GM12892 (cell line): ENCODE measurements around the gene ZNF599.
A peak's percentile ranks its signal among the peaks of the same experiment; 100 is the strongest.

Source experiments
- DNase-seq: peaks from one replicate; pipeline ENCODE4 v3.0.0; 2011; ENCODE audit not compliant: insufficient read length
- FAIRE-seq: peaks from 2 replicates; lab custom pipeline; 2011; peaks lifted over from hg19 to GRCh38; lab: Jason Lieb, UNC
- POLR2A ChIP-seq: IDR thresholded peaks from 2 replicates; pipeline ENCODE4 v1.6.1; 2011; ENCODE audit warnings: low read depth, low read length, control low read depth
- POLR2AphosphoS5 ChIP-seq: IDR thresholded peaks from 2 replicates; pipeline ENCODE4 v1.6.1; 2011; ENCODE audit warnings: low read depth, low read length, control low read depth
- TAF1 ChIP-seq: IDR thresholded peaks from 2 replicates; pipeline ENCODE4 v1.6.1; 2011; ENCODE audit warnings: low read depth, mild to moderate bottlenecking, control low read depth, low read length, borderline replicate concordance

Gene ZNF599

DNA sequence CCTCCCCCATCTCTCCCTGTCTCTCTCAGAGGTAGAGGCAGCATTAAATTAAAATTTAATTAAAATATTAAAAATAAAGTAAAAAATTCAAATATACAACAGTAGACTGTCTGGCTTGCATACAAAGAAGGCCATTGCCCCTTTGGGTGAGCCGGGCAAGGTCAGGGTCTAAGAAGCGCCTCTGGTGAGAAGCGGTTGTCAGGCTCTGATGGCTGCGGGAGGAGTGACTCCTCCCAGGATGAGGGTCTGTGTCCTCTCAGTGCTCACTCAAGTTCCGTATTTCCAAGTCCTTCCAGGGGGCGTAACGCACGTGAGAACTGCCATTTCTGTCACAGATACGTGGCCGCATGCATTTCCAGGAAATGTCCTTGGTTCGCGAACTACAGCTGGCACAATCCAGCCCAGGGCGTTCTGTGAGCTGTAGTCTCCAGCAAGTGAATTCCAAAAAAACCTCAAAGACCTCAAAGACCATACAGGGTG lies 39.7 kb downstream of the ZNF599 start:
- DNase-seq = peak; percentile 31
- no peak; the same call in 1 of the 2 replicates for TF ChIP-seq POLR2A
- TF ChIP-seq POLR2AphosphoS5 = no peak
- no peak for TF ChIP-seq TAF1
- no peak for FAIRE-seq

DNA sequence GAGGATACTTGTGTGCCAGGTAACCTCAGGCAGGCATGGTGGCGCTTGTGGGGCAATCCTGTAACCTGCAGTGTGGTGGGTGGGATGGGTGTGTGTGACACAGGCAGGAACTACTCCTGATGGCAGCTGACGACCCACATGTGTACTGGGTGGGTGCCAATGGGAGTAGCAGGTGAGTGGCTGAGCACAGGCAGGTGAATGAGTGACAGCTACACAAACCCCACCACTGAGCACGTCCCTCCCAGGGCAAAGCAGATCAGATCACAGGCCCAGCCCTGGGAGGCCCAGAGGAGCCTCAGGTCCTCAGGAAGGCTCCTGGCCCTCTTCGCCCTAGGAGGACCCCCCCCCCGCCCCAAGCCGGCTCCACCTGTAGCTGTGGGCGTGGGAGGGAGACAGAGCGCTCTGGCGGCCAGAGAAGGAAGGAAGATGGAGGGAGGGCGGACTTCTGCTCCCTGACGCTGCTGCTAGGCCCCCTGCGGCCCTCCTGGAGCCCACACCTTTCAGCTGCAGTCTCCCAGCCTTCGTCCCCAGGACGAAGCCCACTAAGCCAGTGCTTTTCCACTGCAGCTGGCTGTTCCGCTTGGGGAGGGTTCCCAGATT lies 40.3 kb downstream of the ZNF599 start:
- TF ChIP-seq TAF1 = no peak
- TF ChIP-seq POLR2A = no peak
- TF ChIP-seq POLR2AphosphoS5 = no peak
- peak; percentile 11 for DNase-seq
- no peak for FAIRE-seq

DNA sequence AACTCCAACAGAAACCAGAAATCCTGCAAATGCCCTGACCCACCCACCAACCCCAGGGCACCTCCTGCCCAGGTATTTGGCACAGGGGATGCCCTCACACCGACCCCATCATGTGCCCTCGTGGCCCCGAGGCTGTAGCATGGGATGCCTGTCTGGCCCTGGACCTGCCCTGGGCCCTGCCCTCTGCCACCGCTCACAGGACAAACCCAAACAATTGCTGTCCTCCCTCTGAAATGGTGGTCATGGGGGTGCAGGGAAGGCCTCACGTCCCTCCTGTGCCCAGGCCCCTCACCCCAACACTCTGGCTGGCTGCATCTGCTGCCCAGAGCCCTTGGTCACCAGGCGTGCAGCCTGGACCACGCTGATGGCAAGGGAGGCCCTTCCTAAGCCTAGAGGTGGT lies 41.1 kb downstream of the ZNF599 start:
- DNase-seq (no peak), FAIRE-seq (no peak)
- TF ChIP-seq POLR2A (no peak), POLR2AphosphoS5 (no peak), TAF1 (no peak)

DNA sequence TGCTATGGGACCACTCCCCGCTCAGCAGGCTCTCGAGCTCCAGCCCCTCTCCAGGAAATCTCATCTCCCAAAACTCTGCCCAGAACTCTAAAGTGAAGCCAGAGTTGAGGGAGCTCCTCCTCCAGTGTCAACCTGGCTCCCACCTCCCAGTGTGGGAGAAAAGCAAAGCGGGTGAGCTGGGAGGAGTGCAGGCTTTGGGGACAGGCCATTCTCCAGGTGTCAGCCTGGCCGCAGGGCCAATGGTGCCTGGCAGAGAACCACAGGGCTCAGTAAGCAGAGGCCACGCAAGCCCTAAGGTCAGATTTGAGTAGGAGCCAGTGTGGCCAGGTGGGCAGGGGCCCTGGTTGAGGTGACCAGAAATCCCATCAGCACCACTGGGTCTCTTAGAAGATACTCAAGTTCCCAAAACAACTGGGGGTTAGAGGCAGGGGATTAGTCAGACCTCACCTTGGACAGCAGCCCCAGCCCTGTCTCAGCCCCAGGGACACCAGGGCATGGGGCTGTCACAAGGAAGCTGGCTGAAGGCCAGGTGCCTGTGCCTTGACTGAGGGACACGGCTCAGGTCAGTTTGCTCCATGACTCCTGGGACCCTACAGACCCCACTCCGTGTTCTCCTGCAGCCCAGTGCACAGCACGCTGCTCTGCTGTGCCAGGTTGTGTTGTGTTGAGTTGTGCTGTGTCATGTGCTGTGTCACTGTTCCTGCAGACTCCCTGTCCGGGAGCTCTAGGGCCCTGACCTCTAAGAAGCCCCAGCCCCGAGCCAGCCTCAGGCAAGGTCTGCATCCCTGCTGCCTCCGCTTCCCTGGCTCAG lies 41.8 kb downstream of the ZNF599 start:
- TF ChIP-seq TAF1 (no peak), POLR2A (no peak), POLR2AphosphoS5 (no peak)
- FAIRE-seq = no peak
- DNase-seq = no peak

DNA sequence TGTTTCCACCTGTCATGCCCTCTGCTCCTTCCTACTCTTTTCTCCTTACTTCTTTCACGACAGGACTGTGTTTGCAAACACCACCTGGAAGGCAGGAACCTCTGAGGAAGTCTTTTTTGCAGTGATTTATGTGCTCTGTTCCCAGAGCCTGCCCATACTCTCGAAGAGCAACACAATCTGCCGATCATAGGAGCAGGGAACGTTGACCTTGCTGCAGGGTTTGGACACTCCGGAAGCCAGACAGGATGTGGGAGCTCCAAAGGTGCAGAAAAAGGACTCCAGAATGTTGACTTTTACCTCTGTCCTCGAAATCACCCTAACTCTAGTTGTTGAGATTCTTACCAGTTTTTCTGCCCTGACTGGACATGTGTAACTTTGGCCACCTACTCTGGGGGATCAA lies 47.6 kb downstream of the ZNF599 start:
- no peak for DNase-seq
- no peak for FAIRE-seq
- TF ChIP-seq POLR2A (no peak), TAF1 (no peak)

DNA sequence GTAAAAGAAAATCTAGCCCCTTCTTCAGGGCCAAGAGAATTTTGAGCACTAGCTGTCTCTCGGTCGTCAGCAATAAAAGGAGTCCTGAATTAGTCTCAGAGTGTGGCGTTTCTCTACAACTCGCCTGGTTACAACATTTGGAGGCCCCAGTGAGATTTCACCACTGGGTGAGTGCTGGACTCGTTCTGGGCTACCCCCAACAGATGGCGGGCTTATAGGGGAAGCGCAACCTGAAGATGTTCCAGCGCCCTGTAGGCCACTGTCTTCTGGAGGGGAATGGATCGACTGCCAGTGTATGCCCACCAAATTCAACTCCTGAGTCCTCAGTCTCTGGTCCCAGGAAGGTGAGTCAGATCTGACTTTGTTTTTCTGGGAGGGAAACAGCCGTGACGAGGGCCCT lies 50.7 kb downstream of the ZNF599 start:
- DNase-seq = no peak
- TF ChIP-seq POLR2AphosphoS5 (no peak), TAF1 (no peak), POLR2A (no peak)

DNA sequence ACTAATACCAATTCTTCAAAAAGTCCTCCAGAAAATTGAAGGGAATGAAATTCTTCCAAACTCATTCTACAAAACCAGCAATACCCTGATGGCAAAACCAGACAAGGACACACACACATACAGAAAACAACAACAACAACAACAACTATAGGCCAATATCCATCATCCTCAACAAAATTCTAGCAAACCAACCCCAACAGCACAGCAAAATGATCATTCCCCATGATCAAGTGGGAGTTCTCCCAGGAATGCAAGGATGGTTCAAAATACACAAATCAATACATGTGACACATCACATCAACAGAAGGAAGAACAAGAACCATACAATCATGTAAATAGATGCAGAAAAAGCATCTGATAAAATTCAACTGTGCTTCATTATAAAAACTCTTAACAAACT lies 57.7 kb downstream of the ZNF599 start:
- TF ChIP-seq POLR2A = no peak
- no peak for TF ChIP-seq TAF1
- no peak for TF ChIP-seq POLR2AphosphoS5
- no peak for DNase-seq
- FAIRE-seq = no peak

More for the DNA sequence above, 50.7 kb downstream of the ZNF599 start:
- no peak for FAIRE-seq

DNA sequence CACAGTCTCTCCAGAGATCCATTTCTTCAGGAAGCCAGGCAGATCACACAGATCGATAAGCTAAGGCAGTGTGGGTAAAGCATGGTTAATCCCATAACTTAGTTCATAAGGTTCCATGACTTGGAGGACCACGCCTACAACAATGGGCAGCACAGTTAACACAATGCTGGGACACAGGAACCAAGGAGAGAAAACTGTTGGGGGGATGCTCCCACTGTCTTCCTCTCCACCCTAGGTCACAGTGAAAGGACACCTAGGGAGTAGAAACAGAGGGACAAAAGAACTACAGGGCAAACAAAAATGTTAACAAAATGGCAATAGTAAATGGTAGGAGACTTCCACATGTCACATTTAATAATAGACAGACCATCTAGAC lies 59.8 kb downstream of the ZNF599 start:
- DNase-seq (no peak), FAIRE-seq (no peak)
- no peak for TF ChIP-seq POLR2AphosphoS5
- TF ChIP-seq POLR2A = no peak
- no peak for TF ChIP-seq TAF1

DNA sequence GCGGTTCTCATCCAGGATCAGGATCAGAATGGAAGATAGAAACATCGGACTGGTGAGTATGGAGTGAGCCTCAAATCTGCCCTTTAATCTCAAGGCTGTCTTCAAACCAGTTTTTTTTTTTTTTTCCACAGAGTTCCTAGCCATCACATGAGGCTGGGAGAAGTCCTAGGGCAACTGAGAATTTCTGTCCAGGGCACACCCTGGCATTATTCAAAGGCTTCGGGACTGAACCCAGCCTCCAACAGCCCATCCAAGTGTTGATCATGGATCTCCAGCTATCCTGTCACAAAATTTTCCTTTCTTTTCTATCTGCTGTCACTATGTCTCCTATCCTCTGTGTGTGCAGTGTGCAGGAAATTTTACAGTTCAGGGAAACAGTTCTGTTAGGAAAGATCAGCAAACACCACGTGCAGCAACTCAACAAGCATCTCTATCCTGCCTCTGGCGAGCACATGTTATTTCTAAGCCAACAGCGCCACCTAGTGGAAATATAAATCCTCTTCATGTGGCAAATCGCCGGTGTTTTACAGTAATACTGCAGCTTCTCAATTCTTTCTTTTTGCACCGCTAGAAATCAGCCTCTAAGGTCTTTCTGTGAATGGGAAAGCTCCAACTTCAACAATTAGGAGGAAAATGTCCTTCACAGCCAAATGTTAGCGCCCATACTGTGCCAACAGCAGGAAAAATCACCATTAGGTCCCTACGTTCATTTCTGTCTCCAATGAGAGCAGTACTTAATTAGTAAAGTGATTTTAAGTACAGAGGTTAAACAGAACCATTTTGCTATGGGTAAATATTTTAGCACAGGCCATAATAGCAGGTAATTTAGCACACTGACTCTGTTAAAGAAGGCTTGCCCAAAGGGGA lies 60.4 kb downstream of the ZNF599 start:
- TF ChIP-seq POLR2AphosphoS5 = no peak
- TF ChIP-seq POLR2A = no peak
- TF ChIP-seq TAF1 = no peak
- FAIRE-seq (peak; percentile 48), DNase-seq (no peak)

DNA sequence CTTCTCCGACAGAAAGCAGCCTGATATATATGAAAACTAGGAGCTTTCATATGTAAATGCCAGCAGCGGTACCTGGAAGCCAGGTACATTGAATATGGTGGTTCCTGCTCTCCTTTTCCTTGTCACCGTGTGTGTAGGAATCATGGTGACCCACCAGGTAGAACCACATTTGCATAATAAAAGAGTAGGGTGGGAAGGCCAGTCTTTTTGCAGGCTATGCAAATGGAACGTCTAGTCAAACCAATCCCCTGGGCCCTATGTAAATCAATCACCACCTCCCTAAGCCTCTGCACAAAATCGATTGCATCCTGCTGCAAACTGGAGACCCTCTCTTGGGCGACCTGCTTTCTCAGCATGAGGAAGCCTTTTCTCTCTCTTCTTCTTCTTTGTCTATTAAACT lies 61.1 kb downstream of the ZNF599 start:
- DNase-seq (no peak), FAIRE-seq (no peak)
- TF ChIP-seq POLR2A (no peak), TAF1 (no peak), POLR2AphosphoS5 (no peak)
